GM12892 (cell line): Measurements from ENCODE around the gene CORO2A.

Experiments used
- POLR2A ChIP-seq: IDR thresholded peaks from 2 replicates; pipeline ENCODE4 v1.6.1; 2011; ENCODE audit warnings: low read depth, low read length, control low read depth
- POLR2AphosphoS5 ChIP-seq: IDR thresholded peaks from 2 replicates; pipeline ENCODE4 v1.6.1; 2011; ENCODE audit warnings: low read depth, low read length, control low read depth
- TAF1 ChIP-seq: IDR thresholded peaks from 2 replicates; pipeline ENCODE4 v1.6.1; 2011; ENCODE audit warnings: low read depth, mild to moderate bottlenecking, control low read depth, low read length, borderline replicate concordance

GRCh38 chr9:98157372-98157771 lies 35.1 kb downstream of the CORO2A start:
- TF ChIP-seq POLR2A (no peak), POLR2AphosphoS5 (no peak), TAF1 (no peak)
